Measurements from ENCODE around the gene SLC8B1.
A peak's percentile ranks its signal among the peaks of the same experiment; 100 is the strongest.

Gene SLC8B1

GRCh38 chr12:113267621-113268020 is 67.3 kb downstream of the SLC8B1 start:
- no peak for DNase-seq

DNA sequence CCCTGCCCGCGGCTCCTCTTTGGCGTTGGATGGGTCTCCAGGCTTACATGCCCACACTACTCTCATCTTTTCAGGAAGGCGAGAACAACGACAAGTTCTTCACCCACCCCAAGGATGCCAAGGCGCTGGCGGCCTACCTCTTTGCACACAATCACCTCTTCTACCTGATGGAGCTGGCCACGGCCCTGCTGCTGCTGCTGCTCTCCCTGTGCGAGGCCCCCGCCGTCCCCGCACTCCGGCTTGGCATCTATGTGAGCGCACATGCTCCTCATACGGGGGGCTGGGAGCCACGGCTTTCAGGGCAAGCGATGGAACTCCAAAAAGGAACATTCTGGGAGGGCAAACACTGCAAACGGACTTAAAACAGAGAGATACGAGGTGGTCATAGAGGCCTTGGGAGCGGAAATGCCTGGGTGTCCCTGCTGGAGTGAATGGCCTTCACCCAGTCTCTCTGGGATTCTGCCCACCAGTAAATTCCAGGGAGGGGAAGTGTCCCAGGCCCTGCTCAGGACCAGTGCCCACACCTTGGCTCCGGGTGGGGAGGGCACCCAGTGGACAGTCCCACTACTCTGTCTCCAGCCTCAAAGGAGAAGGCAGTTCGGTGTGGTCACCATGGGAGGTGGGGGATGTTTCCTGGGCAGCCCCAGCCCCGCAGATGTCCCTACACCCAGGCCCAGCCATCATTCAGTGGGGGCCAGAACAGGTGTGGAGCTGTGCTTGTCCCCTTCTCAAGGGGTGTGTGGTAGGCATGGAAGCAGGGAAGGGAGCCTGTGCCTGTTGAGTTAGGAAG is 68.6 kb downstream of the SLC8B1 start:
- DNase-seq, result no peak

DNA sequence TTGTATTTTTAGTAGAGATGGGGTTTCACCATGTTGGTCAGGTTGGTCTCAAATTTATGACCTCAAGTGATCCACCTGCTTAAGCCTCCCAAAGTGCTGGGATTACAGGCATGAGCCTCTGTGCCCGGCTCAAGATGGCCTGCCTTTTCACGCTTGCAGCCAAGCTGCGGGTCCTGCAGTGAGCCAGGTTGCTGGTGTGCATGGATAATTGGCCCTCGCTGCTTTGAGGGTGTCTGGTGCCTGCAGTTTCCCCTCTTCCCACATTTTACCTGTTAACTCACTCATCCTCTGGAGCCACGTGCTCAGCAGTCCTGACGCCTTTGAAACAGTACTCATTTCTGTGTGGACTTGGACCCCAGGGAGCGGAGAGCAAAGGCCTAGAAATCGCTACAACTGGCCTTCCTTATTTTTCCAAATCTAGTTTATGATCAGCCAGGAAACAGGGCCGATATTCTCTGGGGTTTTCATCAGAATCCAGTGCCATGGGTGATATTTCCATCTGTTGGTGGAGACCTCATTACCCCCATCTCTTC is 71.4 kb downstream of the SLC8B1 start:
- DNase-seq, result no peak

DNA sequence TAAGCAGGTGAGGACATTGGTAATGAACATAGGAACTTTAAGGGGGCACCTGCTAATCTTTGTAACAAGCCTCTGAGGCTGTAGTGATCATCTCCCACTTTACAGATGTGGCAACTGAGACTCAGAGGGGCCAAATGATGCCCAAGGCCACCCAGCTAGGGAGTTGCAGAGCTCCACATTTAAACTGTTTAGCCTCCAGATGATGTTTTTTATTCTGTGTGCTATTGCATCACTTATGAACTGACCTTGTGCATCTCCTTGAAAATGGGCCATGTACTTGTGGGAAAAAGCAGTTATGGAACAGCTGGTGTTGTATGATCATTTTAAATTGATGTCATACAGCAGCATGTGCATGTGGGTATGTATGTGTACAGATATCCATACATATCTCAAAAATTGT is 72.2 kb downstream of the SLC8B1 start:
- peak; percentile 38 for DNase-seq

DNA sequence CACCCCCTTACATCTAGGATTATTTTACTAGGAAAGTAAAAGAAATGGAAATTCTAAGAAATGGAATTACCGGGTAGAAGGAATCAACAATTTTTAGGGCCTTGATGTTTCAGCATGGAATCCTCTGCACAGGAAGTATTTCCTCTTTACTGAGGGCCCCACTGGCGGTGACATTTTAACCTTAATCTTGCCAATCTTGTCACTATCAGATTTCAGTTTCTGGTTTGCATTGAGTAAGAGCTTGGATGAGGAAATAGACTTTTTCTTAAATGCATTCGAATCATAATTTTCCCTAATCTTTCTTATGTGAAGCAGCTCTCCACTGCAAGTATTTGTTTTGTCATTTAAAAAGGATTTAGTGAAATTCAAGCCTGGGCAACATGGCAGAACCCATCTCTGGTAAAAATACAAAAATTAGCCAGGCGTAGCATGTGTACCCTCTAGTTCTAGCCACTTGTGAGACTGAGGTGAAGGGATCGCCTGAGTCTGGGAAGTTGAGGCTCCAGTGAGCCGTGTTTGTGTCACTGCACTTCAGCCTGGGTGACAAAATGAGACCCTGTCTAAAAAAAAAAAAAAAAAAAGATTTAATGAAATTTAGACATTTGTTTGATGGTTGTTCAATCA is 73.0 kb downstream of the SLC8B1 start:
- peak; percentile 90 for DNase-seq

DNA sequence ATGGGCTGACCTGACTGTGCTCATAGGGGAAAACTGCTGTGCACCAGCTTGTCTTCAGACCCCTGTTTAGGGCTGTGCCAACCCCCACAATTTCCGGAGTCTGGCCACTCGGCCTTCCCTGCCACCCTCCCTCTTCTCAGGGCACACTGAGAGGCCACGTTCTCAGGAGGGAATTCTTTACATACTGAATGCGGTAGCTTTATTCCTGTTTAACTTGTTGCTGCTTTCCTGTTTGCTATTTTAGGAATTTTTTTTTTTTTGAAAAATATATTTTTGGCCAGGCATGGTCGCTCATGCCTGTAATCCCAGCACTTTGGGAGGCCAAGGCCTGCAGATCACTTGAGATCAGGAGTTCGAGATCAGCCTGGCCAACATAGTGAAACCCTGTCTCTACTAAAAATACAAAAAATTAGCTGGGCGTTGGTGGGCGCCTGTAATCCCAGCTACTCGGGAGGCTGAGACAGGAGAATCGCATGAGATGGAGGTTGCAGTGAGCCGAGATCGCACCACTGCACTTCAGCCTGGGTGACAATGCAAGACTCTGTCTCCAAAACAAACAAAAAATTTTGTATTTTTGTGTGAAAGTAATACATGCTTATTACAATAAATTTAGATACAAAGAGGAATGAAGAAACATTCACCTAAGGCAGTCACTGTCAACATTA is 74.1 kb downstream of the SLC8B1 start:
- no peak for DNase-seq

GRCh38 chr12:113260127-113260526 is 74.8 kb downstream of the SLC8B1 start:
- DNase-seq, result peak; percentile 32

DNA sequence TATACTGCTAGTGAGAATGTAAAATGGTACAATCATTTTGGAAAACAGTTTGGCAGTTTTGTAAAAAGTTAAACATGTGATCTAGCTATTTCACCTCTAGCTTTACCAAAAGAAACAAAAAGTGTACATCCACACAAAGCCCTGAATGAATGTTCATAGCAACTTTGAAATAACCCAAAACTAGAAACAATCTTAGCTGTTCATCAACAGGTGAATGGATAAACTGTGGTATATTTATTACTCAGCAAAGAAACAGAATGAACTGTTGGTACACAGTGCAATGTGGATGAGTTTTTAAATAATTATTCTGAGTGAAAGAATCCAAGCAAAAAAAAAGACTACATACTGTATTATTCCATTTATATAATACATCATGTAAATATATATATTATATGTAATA is 77.3 kb downstream of the SLC8B1 start:
- no peak for DNase-seq

GRCh38 chr12:113254298-113254697 is 80.6 kb downstream of the SLC8B1 start:
- DNase-seq, result no peak

DNA sequence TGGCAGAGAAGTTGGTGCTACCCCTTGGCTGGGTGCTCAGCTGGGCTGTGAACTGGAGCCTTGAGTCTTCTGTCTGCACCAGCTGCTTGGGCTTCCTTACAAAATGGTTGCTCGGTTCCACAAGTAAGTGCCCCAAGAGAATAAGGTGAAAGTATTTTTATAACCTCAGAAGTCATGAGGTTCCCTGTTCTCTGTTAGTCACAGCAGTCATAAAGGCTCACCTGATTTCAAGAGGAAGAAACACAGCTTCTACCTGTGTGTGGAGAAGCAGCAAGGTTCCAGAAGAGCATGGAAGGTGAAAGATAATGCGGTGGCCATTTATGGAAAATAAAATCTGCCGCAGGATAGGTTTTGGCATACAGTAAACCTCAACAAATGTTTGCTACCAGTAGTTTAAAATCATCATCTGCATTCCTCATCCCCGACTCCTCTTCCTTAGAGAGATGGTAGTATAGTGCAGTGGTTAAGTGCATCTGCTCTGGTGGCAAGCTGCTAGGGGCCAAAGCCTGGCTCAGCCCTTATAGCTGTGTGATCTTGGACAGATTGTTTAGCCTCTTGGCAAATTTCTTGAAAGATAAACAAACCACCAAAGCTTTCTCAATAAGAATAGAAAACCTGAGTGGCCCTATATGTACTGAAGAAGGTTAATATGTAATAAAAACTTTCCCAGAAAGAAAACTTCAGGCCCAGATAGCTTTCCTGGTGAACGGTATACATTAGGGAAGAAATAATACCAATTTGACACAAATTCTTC is 81.2 kb downstream of the SLC8B1 start:
- no peak for DNase-seq

DNA sequence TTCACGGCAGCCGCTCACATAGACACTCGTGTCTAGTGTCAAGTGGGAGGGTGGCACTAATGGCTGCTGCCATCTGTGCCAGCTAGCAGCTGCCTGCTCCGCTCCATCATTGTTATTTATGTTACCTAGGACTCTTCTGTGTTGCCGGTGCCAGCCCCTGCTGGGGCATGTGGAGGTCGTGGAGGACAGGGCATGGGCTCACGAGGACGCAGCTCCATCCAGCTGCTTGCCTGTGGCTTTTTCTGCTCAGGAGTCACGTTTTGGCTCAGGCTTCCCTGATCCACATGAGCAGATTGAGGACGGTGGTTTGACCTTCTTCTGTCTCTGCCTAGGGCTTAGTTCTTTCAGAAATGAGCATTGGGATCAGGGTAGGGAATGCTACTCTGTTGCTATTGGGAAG is 82.4 kb downstream of the SLC8B1 start:
- DNase-seq, result no peak

DNA sequence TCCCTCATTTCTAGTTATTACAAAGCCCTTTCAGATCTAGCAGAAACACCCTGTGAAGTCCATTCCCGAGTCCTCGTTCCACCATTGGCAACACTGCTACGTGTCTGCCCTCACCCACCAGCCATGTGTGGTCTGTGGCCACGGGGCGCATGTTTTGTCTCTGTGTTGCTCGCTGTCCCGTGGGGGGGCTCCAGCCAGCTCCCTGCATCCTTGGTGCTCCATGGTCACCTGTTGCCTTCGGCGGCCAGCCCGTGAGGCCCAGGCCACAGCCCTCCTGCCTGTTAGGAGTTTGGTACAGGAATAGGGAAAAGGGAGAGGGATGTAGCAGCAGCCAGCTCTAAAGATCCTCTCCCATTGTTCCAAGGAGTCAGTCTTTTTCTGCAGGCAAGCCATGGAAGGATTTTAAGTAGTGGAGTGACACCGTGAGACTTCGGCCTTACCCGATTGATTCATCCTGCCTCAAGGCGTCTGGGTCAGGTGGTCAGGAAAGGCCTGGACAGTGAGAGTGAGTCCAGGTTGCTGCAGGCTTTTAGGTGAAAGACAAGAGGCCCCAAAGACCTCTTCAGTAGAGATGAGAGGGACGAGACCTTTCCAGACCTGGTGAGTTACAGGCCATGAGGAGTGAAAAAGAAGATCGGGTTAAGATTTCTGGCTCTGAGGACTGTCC is 83.4 kb downstream of the SLC8B1 start:
- DNase-seq, result no peak

DNA sequence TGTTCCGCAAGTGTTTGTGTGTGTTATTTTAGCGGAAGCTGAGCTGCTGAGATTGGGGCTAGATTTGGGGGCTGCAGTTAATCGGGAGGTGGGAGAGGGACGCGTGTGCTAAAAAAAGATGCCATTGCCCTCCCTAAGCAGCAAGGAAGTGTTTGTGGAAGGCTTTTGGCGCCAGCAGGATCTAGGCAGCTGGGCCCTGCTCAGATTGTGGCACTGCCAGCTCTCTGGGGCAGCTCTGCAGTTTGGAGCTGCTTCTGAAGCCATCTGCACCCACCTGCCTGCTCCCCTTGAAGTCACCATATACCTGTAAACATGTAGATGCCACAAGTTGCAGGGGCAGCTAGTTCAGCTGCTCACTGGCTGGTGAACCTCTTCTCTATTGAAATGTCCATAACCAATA is 84.9 kb downstream of the SLC8B1 start:
- DNase-seq, result no peak

- no peak for DNase-seq
Measured at GRCh38 chr12:113249546-113249945, 85.4 kb downstream of the SLC8B1 start.

- no peak for DNase-seq
Measured at GRCh38 chr12:113248842-113249435, 86.0 kb downstream of the SLC8B1 start.

Data from OCI-M1 (cell line).